ENCODE data around the gene PHTF2. TPM values are rescaled to one million over a fixed set of nuclear protein-coding genes. Genes with fewer than 3 reads are reported as not detected.

The PHTF2 gene
- total RNA-seq, 4 donors from 2014 or later: 15.1 to 28.8 (median 20.1) TPM

GRCh38 chr7:77982926-77983550 is 184.5 kb downstream of the PHTF2 start:
- H3K36me3 ChIP-seq: no peaks in the 10 kb centered on the region
- no peak for ATAC-seq
- WGBS, 2 donors (ENCODE audit: low coverage in 1 of 2): 72% methylated on average over 4 to 5 of the region's 5 CpGs
- TF ChIP-seq POLR2AphosphoS5 (IDR thresholded peaks at IDR 0.05) (no peak), EP300 (IDR thresholded peaks at IDR 0.05) (no peak), CTCF (IDR thresholded peaks at IDR 0.05) (no peak), POLR2A (IDR thresholded peaks at IDR 0.05) (no peak)
- no peaks in the 10 kb centered on the region for H3K27me3 ChIP-seq
- H3K27ac ChIP-seq: no peak overlapping the region
- no peaks in the 10 kb centered on the region for H3K9me3 ChIP-seq
- H3K4me3 ChIP-seq: no peak overlapping the region
- no peaks in the 10 kb centered on the region for H3K4me1 ChIP-seq

GRCh38 chr7:77983973-77984372 is 185.4 kb downstream of the PHTF2 start:
- H3K4me3 ChIP-seq: no peak overlapping the region
- TF ChIP-seq CTCF (IDR thresholded peaks at IDR 0.05) (no peak), POLR2A (IDR thresholded peaks at IDR 0.05) (no peak), POLR2AphosphoS5 (IDR thresholded peaks at IDR 0.05) (no peak), EP300 (IDR thresholded peaks at IDR 0.05) (no peak)
- WGBS, 2 donors (ENCODE audit: low coverage in 1 of 2): 93 to 94% methylated on average over 4 of the region's 4 CpGs
- H3K9me3 ChIP-seq: peaks cover 0 to 5% (median 0%) of the 10 kb centered on the region in 3 donors
- ATAC-seq: no peak
- H3K27me3 ChIP-seq: no peaks in the 10 kb centered on the region
- H3K36me3 ChIP-seq: no peaks in the 10 kb centered on the region
- no peaks in the 10 kb centered on the region for H3K4me1 ChIP-seq
- H3K27ac ChIP-seq: no peak overlapping the region

GRCh38 chr7:77985232-77985973 is 186.8 kb downstream of the PHTF2 start:
- no peak for ATAC-seq
- Histone ChIP-seq H3K9me3 (peaks cover 0 to 5% (median 0%) of the 10 kb centered on the region in 3 donors), H3K4me3 (no peak overlapping the region), H3K27me3 (no peaks in the 10 kb centered on the region), H3K4me1 (no peaks in the 10 kb centered on the region), H3K27ac (peak overlapping the region in 1 of 4 donors; percentile 37), H3K36me3 (no peaks in the 10 kb centered on the region)
- no peak for TF ChIP-seq CTCF (IDR thresholded peaks at IDR 0.05)
- no peak for TF ChIP-seq POLR2AphosphoS5 (IDR thresholded peaks at IDR 0.05)
- TF ChIP-seq POLR2A (IDR thresholded peaks at IDR 0.05): no peak
- TF ChIP-seq EP300 (IDR thresholded peaks at IDR 0.05): no peak
- 46 to 63% methylated on average over 2 to 7 of the region's 12 CpGs for WGBS, 2 donors (ENCODE audit: low coverage in 1 of 2)

- no peaks in the 10 kb centered on the region for H3K27me3 ChIP-seq
- TF ChIP-seq CTCF (IDR thresholded peaks at IDR 0.05): no peak
- H3K36me3 ChIP-seq: no peaks in the 10 kb centered on the region
- no peak overlapping the region for H3K27ac ChIP-seq
- H3K9me3 ChIP-seq: peaks cover 0 to 5% (median 0%) of the 10 kb centered on the region in 3 donors
- no peaks in the 10 kb centered on the region for H3K4me1 ChIP-seq
- WGBS, 2 donors (ENCODE audit: low coverage in 1 of 2): 40 to 58% methylated on average over 1 to 3 of the region's 3 CpGs
- no peak overlapping the region for H3K4me3 ChIP-seq
- no peak for ATAC-seq
Measured at GRCh38 chr7:77985974-77986339, 187.4 kb downstream of the PHTF2 start.
